ENCODE data around the gene EDN3.

The EDN3 gene

DNA sequence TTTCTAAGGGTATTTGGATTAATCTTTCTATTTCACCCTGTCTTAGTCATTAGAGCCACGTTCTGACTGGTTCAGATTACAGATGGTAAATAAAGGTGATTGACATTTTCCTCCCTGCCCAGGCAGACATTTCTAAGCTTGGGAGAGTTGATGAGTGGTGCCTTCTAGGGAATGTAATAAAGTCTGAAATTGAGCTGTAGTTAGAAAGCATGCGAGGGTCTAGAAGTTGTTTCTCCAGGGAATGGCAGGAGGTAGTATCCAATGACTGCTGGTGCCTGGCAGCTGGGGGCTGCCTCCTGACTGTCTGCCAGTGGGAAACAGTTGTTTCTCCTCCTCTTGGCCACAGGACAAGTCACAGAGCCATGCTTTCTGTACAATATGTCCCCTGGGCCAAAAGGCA is 14.6 kb downstream of the EDN3 start:
- TF ChIP-seq, protein P1, sequence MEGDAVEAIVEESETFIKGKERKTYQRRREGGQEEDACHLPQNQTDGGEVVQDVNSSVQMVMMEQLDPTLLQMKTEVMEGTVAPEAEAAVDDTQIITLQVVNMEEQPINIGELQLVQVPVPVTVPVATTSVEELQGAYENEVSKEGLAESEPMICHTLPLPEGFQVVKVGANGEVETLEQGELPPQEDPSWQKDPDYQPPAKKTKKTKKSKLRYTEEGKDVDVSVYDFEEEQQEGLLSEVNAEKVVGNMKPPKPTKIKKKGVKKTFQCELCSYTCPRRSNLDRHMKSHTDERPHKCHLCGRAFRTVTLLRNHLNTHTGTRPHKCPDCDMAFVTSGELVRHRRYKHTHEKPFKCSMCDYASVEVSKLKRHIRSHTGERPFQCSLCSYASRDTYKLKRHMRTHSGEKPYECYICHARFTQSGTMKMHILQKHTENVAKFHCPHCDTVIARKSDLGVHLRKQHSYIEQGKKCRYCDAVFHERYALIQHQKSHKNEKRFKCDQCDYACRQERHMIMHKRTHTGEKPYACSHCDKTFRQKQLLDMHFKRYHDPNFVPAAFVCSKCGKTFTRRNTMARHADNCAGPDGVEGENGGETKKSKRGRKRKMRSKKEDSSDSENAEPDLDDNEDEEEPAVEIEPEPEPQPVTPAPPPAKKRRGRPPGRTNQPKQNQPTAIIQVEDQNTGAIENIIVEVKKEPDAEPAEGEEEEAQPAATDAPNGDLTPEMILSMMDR (IDR thresholded peaks at IDR 0.05): no peak
- H3K9me3 Mint-ChIP-seq: peaks cover 14% of the 10 kb centered on the region
- no peaks in the 10 kb centered on the region for H3K27me3 Mint-ChIP-seq (ENCODE audit: low read depth, poor library complexity)
- no peak for DNase-seq
- H3K27ac Mint-ChIP-seq: peak overlapping the region; percentile 92
- H3K36me3 Mint-ChIP-seq (ENCODE audit: low read depth): no peaks in the 10 kb centered on the region
- H3K4me3 Mint-ChIP-seq: peak overlapping the region; percentile 11
- peaks cover 76% of the 10 kb centered on the region for H3K4me1 Mint-ChIP-seq

DNA sequence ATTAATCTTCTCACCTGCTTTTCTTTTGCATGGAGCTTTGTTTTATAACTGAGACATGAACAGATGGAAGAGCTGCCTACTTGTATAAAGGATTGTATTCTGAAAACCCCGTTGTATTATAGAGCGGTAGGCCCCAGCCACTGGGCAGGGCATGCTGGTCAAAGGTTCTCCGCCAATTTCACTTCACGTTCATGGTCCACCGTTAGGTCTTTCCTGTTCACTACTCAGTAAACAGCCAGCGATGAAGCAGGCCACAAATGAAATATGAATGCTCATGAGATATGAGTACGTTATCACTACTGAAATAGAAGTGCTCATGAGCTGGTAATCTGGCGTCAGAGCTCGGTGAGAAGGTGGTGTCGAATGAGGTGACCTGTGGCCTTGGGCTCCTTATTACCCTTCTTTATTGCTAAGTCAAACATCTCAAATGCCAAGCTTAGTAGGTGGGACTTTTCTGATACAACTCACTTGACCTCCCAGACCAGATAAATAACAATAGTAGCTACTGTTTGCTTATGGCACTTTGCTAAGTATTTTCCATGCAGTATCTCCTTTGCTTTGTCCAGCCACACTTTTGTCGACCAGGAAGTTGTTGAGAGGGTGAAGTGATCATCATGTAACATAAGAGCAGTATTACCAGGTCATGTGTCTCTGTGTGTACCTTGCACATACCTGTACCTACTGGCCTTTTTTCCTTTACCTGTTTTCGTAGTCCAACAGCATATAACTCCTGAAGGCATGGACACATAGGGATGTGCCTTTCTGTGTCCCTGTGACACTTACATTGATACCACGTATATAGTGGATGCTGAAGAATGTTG is 16.7 kb downstream of the EDN3 start:
- Mint-ChIP-seq H3K4me3 (no peak overlapping the region), H3K27ac (no peak overlapping the region), H3K4me1 (peaks cover 84% of the 10 kb centered on the region), H3K27me3 (ENCODE audit: low read depth, poor library complexity) (no peaks in the 10 kb centered on the region), H3K9me3 (peaks cover 14% of the 10 kb centered on the region), H3K36me3 (ENCODE audit: low read depth) (no peaks in the 10 kb centered on the region)
- no peak for DNase-seq
- TF ChIP-seq, protein P1 (IDR thresholded peaks at IDR 0.05): no peak

DNA sequence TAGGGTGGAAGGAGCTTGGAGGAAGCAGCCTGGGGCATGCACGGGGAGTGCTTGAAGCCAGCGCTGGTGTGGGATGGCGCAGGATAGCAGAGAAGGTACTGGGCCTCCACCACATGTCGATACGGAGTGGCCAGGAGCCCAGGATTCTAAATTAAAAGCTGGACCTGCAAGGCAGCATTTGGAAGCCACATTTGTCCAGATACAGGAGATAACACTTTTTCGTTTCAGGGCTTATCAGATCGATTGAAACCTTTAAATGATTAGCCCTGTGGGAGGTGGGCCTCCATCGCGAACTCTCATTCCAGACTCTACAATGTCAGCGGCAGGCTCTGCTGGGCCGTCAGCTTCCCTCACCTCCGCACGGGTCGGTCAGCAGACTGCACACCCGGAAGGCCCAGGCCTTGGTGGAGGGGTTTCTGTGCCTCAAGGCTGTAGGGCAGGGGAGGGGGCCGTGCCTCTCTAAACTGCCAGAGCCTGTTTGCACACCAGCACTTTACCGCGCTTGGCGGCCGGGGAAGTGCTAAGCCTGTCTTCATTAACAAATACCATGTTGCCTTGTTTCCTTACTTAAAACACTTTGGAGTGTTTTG is 17.9 kb downstream of the EDN3 start:
- Mint-ChIP-seq H3K27ac (peak overlapping the region; percentile 31), H3K4me3 (no peak overlapping the region), H3K27me3 (ENCODE audit: low read depth, poor library complexity) (no peaks in the 10 kb centered on the region), H3K36me3 (ENCODE audit: low read depth) (no peaks in the 10 kb centered on the region), H3K4me1 (peaks cover 88% of the 10 kb centered on the region), H3K9me3 (peaks cover 12% of the 10 kb centered on the region)
- DNase-seq: no peak
- TF ChIP-seq, protein P1 (IDR thresholded peaks at IDR 0.05): no peak

DNA sequence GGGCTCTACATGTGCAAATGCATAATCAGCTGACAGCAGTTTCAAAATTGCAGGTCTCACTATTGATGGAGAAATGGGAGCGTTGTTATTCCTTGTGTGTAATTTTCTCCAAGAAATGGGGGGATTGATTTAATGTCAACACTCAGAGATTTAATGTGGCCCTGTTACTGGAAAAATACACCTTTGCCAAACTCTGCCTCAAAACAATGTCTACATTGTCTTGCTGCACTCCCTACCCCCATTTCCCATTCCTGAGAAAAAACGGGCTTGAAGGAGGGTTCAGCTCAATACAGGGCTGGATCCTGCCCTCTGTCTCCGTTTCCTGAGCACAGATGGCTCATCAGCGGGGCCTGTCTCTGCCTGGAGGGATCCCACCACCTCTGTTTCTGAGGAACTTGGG is 18.4 kb downstream of the EDN3 start:
- Mint-ChIP-seq H3K27me3 (ENCODE audit: low read depth, poor library complexity) (no peaks in the 10 kb centered on the region), H3K4me1 (peaks cover 88% of the 10 kb centered on the region), H3K27ac (peak overlapping the region; percentile 31), H3K36me3 (ENCODE audit: low read depth) (no peaks in the 10 kb centered on the region), H3K4me3 (no peak overlapping the region), H3K9me3 (peaks cover 7% of the 10 kb centered on the region)
- TF ChIP-seq, protein P1 (IDR thresholded peaks at IDR 0.05): no peak
- DNase-seq: no peak

DNA sequence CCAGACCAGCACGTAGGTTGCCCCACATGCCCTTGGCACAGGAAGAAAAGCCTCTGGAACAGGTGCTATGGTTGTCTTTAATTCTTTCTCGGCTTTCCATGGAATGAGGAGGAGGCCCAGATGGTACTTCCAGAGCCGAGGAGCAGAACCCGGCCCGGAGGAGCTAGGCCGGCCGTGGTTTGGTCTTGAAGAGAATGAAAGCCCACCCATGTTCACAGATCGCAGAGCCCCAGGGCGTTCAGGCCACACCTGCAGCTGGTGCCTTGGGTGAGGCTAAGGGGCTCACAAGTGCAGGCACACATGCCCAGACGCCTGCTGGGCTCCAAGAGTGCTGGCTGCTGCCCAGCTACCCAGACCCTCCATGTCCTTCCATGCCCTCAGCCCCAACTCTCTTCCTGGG is 20.0 kb downstream of the EDN3 start:
- Mint-ChIP-seq H3K4me3 (no peak overlapping the region), H3K4me1 (peaks cover 88% of the 10 kb centered on the region), H3K36me3 (ENCODE audit: low read depth) (no peaks in the 10 kb centered on the region), H3K9me3 (peaks cover 6% of the 10 kb centered on the region), H3K27me3 (ENCODE audit: low read depth, poor library complexity) (no peaks in the 10 kb centered on the region), H3K27ac (peak overlapping the region; percentile 76)
- DNase-seq: no peak
- TF ChIP-seq, protein P1 (IDR thresholded peaks at IDR 0.05): no peak

All from nephron progenitor cell (in vitro differentiated cells).